ENCODE data around the gene VWC2L.

The VWC2L gene

GRCh38 chr2:214386720-214387119, 24.1 kb upstream of the VWC2L start:
- Histone ChIP-seq H3K27ac (ENCODE audit: low read depth in 2 of 2, low read length in 2 of 2) (no peak overlapping the region), H3K36me3 (ENCODE audit: control insufficient read depth in 2 of 2, insufficient read depth in 2 of 2, low read length in 2 of 2) (no peaks in the 10 kb centered on the region), H3K4me3 (ENCODE audit: low read length in 2 of 2) (no peak overlapping the region), H3K9me3 (ENCODE audit: control insufficient read depth in 2 of 2, low read length in 2 of 2) (no peaks in the 10 kb centered on the region), H3K27me3 (ENCODE audit: control insufficient read depth in 2 of 2, insufficient read depth in 2 of 2, low read length in 2 of 2) (no peaks in the 10 kb centered on the region), H3K4me1 (ENCODE audit: control insufficient read depth in 2 of 2, insufficient read depth in 2 of 2, low read length in 2 of 2) (no peaks in the 10 kb centered on the region), H3K9ac (ENCODE audit: low read depth in 1 of 2, low read length in 2 of 2) (no peak overlapping the region)

GRCh38 chr2:214389334-214389733, 21.5 kb upstream of the VWC2L start:
- no peak overlapping the region for H3K4me3 ChIP-seq (ENCODE audit: low read length in 2 of 2)
- no peak overlapping the region for H3K27ac ChIP-seq (ENCODE audit: low read depth in 2 of 2, low read length in 2 of 2)
- H3K4me1 ChIP-seq (ENCODE audit: control insufficient read depth in 2 of 2, insufficient read depth in 2 of 2, low read length in 2 of 2) = no peaks in the 10 kb centered on the region
- H3K9me3 ChIP-seq (ENCODE audit: control insufficient read depth in 2 of 2, low read length in 2 of 2) = no peaks in the 10 kb centered on the region
- H3K27me3 ChIP-seq (ENCODE audit: control insufficient read depth in 2 of 2, insufficient read depth in 2 of 2, low read length in 2 of 2) = no peaks in the 10 kb centered on the region
- no peak overlapping the region for H3K9ac ChIP-seq (ENCODE audit: low read depth in 1 of 2, low read length in 2 of 2)
- no peaks in the 10 kb centered on the region for H3K36me3 ChIP-seq (ENCODE audit: control insufficient read depth in 2 of 2, insufficient read depth in 2 of 2, low read length in 2 of 2)

- no peaks in the 10 kb centered on the region for H3K27me3 ChIP-seq (ENCODE audit: control insufficient read depth in 2 of 2, insufficient read depth in 2 of 2, low read length in 2 of 2)
- H3K27ac ChIP-seq (ENCODE audit: low read depth in 2 of 2, low read length in 2 of 2) = no peak overlapping the region
- H3K9me3 ChIP-seq (ENCODE audit: control insufficient read depth in 2 of 2, low read length in 2 of 2) = no peaks in the 10 kb centered on the region
- no peaks in the 10 kb centered on the region for H3K4me1 ChIP-seq (ENCODE audit: control insufficient read depth in 2 of 2, insufficient read depth in 2 of 2, low read length in 2 of 2)
- no peak overlapping the region for H3K9ac ChIP-seq (ENCODE audit: low read depth in 1 of 2, low read length in 2 of 2)
- no peaks in the 10 kb centered on the region for H3K36me3 ChIP-seq (ENCODE audit: control insufficient read depth in 2 of 2, insufficient read depth in 2 of 2, low read length in 2 of 2)
- no peak overlapping the region for H3K4me3 ChIP-seq (ENCODE audit: low read length in 2 of 2)
These were observed 17.1 kb upstream of the VWC2L start for GRCh38 chr2:214393796-214394195.

- no peak overlapping the region for H3K9ac ChIP-seq (ENCODE audit: low read depth in 1 of 2, low read length in 2 of 2)
- no peaks in the 10 kb centered on the region for H3K4me1 ChIP-seq (ENCODE audit: control insufficient read depth in 2 of 2, insufficient read depth in 2 of 2, low read length in 2 of 2)
- H3K27ac ChIP-seq (ENCODE audit: low read depth in 2 of 2, low read length in 2 of 2) = no peak overlapping the region
- H3K27me3 ChIP-seq (ENCODE audit: control insufficient read depth in 2 of 2, insufficient read depth in 2 of 2, low read length in 2 of 2) = no peaks in the 10 kb centered on the region
- no peak overlapping the region for H3K4me3 ChIP-seq (ENCODE audit: low read length in 2 of 2)
- H3K36me3 ChIP-seq (ENCODE audit: control insufficient read depth in 2 of 2, insufficient read depth in 2 of 2, low read length in 2 of 2) = no peaks in the 10 kb centered on the region
- H3K9me3 ChIP-seq (ENCODE audit: control insufficient read depth in 2 of 2, low read length in 2 of 2) = no peaks in the 10 kb centered on the region
These were observed 15.8 kb upstream of the VWC2L start for GRCh38 chr2:214395040-214395439.

GRCh38 chr2:214401580-214401979, 9.3 kb upstream of the VWC2L start:
- Histone ChIP-seq H3K27ac (ENCODE audit: low read depth in 2 of 2, low read length in 2 of 2) (no peak overlapping the region), H3K4me1 (ENCODE audit: control insufficient read depth in 2 of 2, insufficient read depth in 2 of 2, low read length in 2 of 2) (no peaks in the 10 kb centered on the region), H3K9me3 (ENCODE audit: control insufficient read depth in 2 of 2, low read length in 2 of 2) (no peaks in the 10 kb centered on the region), H3K9ac (ENCODE audit: low read depth in 1 of 2, low read length in 2 of 2) (no peak overlapping the region), H3K36me3 (ENCODE audit: control insufficient read depth in 2 of 2, insufficient read depth in 2 of 2, low read length in 2 of 2) (no peaks in the 10 kb centered on the region), H3K4me3 (ENCODE audit: low read length in 2 of 2) (no peak overlapping the region), H3K27me3 (ENCODE audit: control insufficient read depth in 2 of 2, insufficient read depth in 2 of 2, low read length in 2 of 2) (no peaks in the 10 kb centered on the region)

GRCh38 chr2:214410128-214410775, 602 bp upstream of the VWC2L start:
- H3K9ac ChIP-seq (ENCODE audit: low read depth in 1 of 2, low read length in 2 of 2) = no peak overlapping the region
- no peaks in the 10 kb centered on the region for H3K9me3 ChIP-seq (ENCODE audit: control insufficient read depth in 2 of 2, low read length in 2 of 2)
- no peaks in the 10 kb centered on the region for H3K27me3 ChIP-seq (ENCODE audit: control insufficient read depth in 2 of 2, insufficient read depth in 2 of 2, low read length in 2 of 2)
- no peak overlapping the region for H3K4me3 ChIP-seq (ENCODE audit: low read length in 2 of 2)
- H3K36me3 ChIP-seq (ENCODE audit: control insufficient read depth in 2 of 2, insufficient read depth in 2 of 2, low read length in 2 of 2) = no peaks in the 10 kb centered on the region
- H3K27ac ChIP-seq (ENCODE audit: low read depth in 2 of 2, low read length in 2 of 2) = no peak overlapping the region
- no peaks in the 10 kb centered on the region for H3K4me1 ChIP-seq (ENCODE audit: control insufficient read depth in 2 of 2, insufficient read depth in 2 of 2, low read length in 2 of 2)

- Histone ChIP-seq H3K36me3 (ENCODE audit: control insufficient read depth in 2 of 2, insufficient read depth in 2 of 2, low read length in 2 of 2) (no peaks in the 10 kb centered on the region), H3K9ac (ENCODE audit: low read depth in 1 of 2, low read length in 2 of 2) (no peak overlapping the region), H3K4me1 (ENCODE audit: control insufficient read depth in 2 of 2, insufficient read depth in 2 of 2, low read length in 2 of 2) (no peaks in the 10 kb centered on the region), H3K27ac (ENCODE audit: low read depth in 2 of 2, low read length in 2 of 2) (no peak overlapping the region), H3K9me3 (ENCODE audit: control insufficient read depth in 2 of 2, low read length in 2 of 2) (no peaks in the 10 kb centered on the region), H3K4me3 (ENCODE audit: low read length in 2 of 2) (no peak overlapping the region), H3K27me3 (ENCODE audit: control insufficient read depth in 2 of 2, insufficient read depth in 2 of 2, low read length in 2 of 2) (no peaks in the 10 kb centered on the region)
These were observed 1.8 kb downstream of the VWC2L start for GRCh38 chr2:214412679-214413078.

- Histone ChIP-seq H3K9me3 (ENCODE audit: control insufficient read depth in 2 of 2, low read length in 2 of 2) (no peaks in the 10 kb centered on the region), H3K4me1 (ENCODE audit: control insufficient read depth in 2 of 2, insufficient read depth in 2 of 2, low read length in 2 of 2) (no peaks in the 10 kb centered on the region), H3K27me3 (ENCODE audit: control insufficient read depth in 2 of 2, insufficient read depth in 2 of 2, low read length in 2 of 2) (no peaks in the 10 kb centered on the region), H3K9ac (ENCODE audit: low read depth in 1 of 2, low read length in 2 of 2) (no peak overlapping the region), H3K27ac (ENCODE audit: low read depth in 2 of 2, low read length in 2 of 2) (no peak overlapping the region), H3K4me3 (ENCODE audit: low read length in 2 of 2) (no peak overlapping the region), H3K36me3 (ENCODE audit: control insufficient read depth in 2 of 2, insufficient read depth in 2 of 2, low read length in 2 of 2) (no peaks in the 10 kb centered on the region)
These were observed 25.6 kb downstream of the VWC2L start for GRCh38 chr2:214436470-214436869.

- H3K9me3 ChIP-seq (ENCODE audit: control insufficient read depth in 2 of 2, low read length in 2 of 2) = no peaks in the 10 kb centered on the region
- H3K4me1 ChIP-seq (ENCODE audit: control insufficient read depth in 2 of 2, insufficient read depth in 2 of 2, low read length in 2 of 2) = no peaks in the 10 kb centered on the region
- no peaks in the 10 kb centered on the region for H3K27me3 ChIP-seq (ENCODE audit: control insufficient read depth in 2 of 2, insufficient read depth in 2 of 2, low read length in 2 of 2)
- no peak overlapping the region for H3K4me3 ChIP-seq (ENCODE audit: low read length in 2 of 2)
- H3K36me3 ChIP-seq (ENCODE audit: control insufficient read depth in 2 of 2, insufficient read depth in 2 of 2, low read length in 2 of 2) = no peaks in the 10 kb centered on the region
- H3K9ac ChIP-seq (ENCODE audit: low read depth in 1 of 2, low read length in 2 of 2) = no peak overlapping the region
- no peak overlapping the region for H3K27ac ChIP-seq (ENCODE audit: low read depth in 2 of 2, low read length in 2 of 2)
These were observed 39.5 kb downstream of the VWC2L start for GRCh38 chr2:214450118-214450894.

GRCh38 chr2:214451516-214452275, 40.8 kb downstream of the VWC2L start:
- Histone ChIP-seq H3K27me3 (ENCODE audit: control insufficient read depth in 2 of 2, insufficient read depth in 2 of 2, low read length in 2 of 2) (no peaks in the 10 kb centered on the region), H3K4me1 (ENCODE audit: control insufficient read depth in 2 of 2, insufficient read depth in 2 of 2, low read length in 2 of 2) (no peaks in the 10 kb centered on the region), H3K9ac (ENCODE audit: low read depth in 1 of 2, low read length in 2 of 2) (no peak overlapping the region), H3K36me3 (ENCODE audit: control insufficient read depth in 2 of 2, insufficient read depth in 2 of 2, low read length in 2 of 2) (no peaks in the 10 kb centered on the region), H3K27ac (ENCODE audit: low read depth in 2 of 2, low read length in 2 of 2) (no peak overlapping the region), H3K4me3 (ENCODE audit: low read length in 2 of 2) (no peak overlapping the region), H3K9me3 (ENCODE audit: control insufficient read depth in 2 of 2, low read length in 2 of 2) (no peaks in the 10 kb centered on the region)
